Activated CD4-positive, alpha-beta T cell treated with anti-CD3 and anti-CD28 coated beads, Interleukin-2, amount 50 U/mL, for 1 hour (primary cell): ENCODE results near the gene MX1.
"Not testable (repeated sequence)": the region's sequence is repeated elsewhere in the genome, so short reads cannot be mapped to it uniquely, and the experiment has no call there.

Source experiments
- DNase-seq: peaks from one replicate; pipeline ENCODE4 v3.0.0-alpha.2; 2020

MX1 gene

DNA sequence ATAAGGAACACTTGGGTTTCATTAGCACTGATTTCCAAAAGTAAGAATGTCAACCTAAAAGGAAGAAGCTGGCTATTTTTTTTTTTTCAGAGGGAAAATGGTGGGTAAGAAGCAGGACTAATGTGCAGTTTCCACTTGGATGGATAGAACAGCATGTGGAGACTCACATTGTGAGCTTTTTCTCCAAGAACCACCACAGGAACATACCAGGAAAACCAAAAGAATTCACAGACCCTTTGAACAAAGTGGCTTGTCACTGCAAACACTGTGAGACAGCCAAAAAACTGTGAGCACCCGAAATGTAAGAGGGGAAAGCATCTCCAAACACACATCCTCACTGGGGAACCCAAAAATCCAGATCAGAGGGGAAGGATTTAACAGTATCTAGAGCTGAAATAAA, 15.7 kb upstream of the MX1 start:
- no peak for DNase-seq

- no peak for DNase-seq
Observed at GRCh38 chr21:41410767-41411448, 15.1 kb upstream of the MX1 start.

- DNase-seq, result no peak
Observed at GRCh38 chr21:41411449-41412089, 14.5 kb upstream of the MX1 start.

DNA sequence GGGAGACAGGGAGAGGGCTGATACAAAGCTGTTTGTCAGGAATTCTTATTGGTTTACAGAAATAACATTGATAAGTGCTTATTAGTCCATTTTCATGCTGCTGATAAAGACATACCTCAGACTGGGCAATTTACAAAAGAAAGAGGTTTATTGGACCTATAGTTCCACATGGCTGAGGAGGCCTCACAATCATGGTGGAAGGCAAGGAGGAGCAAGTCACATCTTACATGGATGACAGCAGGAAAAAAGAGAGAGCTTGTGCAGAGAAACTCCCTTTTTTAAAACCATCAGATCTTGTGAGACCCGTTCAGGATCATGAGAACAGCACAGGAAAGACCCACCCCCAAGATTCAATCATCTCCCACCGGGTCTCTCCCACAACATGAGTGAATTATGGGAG, 8.5 kb upstream of the MX1 start:
- not testable (repeated sequence) for DNase-seq

- no peak for DNase-seq
Observed at GRCh38 chr21:41418393-41418792, 7.6 kb upstream of the MX1 start.

GRCh38 chr21:41418956-41419680, 6.9 kb upstream of the MX1 start:
- no peak for DNase-seq

DNA sequence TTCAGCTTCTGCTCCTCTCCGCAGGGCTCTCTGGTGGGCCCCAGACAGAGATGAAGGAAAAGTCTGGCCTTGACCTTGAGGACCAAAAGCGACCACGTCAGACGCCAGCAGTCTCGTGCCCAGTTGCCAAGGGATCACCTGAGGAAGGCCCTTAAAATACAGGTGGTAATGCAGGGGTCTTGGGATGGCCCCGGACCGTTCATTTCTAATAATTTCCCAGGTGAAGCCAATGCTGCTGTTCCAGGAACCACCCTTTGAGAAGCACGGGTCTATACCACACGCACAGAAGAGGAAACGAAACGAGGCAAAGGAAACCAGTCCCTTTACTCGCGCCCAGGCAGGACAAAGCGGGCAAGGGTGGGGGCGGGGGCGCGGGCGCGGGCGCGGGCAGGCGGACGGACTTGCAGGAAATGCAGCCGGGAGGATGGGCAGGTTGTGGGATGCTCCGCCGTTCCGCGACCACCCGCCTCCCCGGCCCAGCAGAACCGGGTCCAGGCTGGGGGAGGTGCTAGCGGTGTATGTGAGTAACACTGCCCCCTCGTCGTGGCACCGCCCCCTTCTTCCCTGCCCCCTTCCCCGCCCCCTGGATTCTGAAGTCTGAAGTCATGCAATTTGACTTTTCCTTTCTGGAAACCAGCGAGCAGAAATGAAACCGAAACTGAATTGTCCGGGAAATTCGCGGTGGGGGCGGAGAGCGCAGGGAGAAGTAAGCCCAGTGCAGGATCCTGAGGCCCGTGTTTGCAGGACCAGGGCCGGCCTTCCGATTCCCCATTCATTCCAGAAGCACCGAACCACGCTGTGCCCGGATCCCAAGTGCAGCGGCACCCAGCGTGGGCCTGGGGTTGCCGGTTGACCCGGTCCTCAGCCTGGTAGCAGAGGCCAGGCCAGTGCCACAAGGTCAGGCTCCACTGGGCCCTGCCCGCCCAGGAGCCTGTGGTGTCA, 5.8 kb upstream of the MX1 start:
- DNase-seq, result peak; percentile 36

DNA sequence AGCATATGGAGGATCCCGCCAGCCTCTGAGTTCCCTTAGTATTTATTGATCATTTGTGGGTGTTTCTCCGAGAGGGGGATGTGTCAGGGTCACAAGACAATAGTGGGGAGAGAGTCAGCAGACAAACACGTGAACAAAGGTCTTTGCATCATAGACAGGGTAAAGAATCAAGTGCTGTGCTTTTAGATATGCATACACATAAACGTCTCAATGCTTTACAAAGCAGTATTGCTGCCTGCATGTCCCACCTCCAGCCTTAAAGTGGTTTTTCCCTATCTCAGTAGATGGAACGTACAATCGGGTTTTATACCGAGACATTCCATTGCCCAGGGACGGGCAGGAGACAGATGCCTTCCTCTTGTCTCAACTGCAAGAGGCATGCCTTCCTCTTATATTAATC, 5.0 kb upstream of the MX1 start:
- not testable (repeated sequence) for DNase-seq

GRCh38 chr21:41422546-41423304, 3.3 kb upstream of the MX1 start:
- DNase-seq, result no peak

DNA sequence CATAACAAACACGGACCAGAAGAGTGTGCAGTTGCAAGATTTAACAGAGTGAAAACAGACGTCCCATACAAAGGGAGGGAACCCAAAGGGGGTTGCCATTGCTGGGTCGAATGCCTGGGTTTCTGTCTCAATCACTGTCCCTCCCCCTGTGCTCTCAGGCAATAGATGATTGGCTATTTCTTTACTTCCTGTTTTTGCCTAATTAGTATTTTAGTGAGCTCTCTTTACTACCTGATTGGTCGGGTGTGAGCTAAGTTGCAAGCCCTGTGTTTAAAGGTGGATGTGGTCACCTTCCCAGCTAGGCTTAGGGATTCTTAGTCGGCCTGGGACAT, 2.8 kb upstream of the MX1 start:
- not testable (repeated sequence) for DNase-seq

DNA sequence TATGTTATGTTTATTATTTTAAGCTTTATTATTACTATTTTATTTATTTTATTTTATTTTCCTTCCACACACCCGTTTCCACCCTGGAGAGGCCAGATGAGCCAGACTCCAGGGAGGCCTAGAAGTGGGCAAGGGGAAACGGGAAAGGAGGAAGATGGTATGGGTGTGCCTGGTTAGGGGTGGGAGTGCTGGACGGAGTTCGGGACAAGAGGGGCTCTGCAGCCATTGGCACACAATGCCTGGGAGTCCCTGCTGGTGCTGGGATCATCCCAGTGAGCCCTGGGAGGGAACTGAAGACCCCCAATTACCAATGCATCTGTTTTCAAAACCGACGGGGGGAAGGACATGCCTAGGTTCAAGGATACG, 468 bp upstream of the MX1 start:
- DNase-seq, result no peak

DNA sequence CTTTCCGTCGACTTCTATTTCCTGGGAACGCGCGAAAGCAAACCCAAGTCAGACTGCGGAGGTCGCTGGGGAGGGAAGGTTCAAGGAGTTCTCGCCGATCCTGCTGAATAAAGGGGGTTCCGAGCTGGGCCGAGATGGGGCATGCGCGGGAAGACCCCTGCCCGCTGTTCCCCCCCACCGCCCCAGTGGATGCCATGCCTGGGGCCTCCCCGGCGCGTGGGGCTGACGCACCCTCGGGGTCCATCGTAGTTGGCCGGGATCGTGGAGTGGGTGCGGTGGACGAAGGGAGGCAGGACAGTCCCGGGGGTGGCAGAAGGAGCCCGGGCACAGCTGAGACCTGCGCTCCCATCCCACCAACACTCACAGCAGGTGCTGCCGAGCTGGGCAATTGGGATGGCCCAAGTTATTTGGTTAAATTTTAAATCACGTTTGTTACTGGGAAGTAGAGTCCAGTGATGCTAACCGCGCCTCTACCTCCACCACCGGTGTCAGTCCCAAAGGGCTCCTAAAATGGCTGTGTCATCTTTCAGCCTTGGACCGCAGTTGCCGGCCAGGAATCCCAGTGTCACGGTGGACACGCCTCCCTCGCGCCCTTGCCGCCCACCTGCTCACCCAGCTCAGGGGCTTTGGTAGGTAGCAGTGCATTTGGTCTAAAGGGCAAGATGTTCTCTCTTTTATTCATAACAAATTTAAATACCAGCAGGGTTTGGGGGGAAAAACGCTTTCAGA, 801 bp downstream of the MX1 start:
- DNase-seq, result no peak

DNA sequence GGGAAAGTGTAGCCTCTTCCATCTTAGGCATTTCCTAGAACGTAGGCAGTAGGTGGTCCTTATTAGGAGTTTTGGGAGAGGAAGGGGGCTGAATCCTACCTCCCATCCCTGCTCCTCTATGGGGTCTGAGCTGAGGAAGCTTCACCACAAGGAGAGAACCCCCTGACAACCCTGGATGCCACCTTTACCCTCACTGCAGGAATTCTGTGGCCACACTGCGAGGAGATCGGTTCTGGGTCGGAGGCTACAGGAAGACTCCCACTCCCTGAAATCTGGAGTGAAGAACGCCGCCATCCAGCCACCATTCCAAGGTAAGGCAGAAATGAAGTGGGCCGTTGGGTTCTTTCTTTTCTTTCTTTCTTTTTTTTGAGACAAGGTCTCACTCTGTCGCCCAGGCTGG, 1.5 kb downstream of the MX1 start:
- DNase-seq, result no peak

GRCh38 chr21:41428311-41428710, 2.3 kb downstream of the MX1 start:
- no peak for DNase-seq

- no peak for DNase-seq
Observed at GRCh38 chr21:41428847-41429246, 2.8 kb downstream of the MX1 start.

- DNase-seq, result no peak
Observed at GRCh38 chr21:41429305-41429704, 3.3 kb downstream of the MX1 start.

DNA sequence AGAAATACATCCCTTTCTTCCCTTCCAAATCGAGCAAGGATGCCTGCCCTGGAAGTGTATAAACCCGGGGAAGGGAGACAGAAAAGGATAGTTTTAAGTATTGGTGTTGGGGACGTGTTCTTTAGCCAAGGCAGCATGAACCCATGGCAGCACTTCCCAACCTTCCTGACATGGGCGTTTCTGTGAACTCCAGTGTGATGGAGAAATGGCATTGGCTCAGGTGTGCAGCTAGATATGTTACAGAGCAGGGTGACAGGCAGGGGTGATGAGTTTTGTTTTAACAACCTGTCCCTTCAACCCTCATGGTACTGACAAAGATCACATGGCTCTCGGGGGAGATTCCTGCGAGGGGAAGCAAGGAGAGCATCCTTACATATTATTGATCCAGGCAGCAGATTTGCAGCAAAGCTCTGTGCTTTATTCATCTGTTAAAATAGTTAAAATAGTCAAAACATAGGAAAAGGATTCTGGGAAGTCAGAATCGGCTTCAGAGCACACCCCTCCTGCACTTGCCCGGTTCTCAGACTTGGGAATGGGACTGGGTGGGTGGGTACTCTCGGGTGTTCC, 4.0 kb downstream of the MX1 start:
- DNase-seq, result no peak

DNA sequence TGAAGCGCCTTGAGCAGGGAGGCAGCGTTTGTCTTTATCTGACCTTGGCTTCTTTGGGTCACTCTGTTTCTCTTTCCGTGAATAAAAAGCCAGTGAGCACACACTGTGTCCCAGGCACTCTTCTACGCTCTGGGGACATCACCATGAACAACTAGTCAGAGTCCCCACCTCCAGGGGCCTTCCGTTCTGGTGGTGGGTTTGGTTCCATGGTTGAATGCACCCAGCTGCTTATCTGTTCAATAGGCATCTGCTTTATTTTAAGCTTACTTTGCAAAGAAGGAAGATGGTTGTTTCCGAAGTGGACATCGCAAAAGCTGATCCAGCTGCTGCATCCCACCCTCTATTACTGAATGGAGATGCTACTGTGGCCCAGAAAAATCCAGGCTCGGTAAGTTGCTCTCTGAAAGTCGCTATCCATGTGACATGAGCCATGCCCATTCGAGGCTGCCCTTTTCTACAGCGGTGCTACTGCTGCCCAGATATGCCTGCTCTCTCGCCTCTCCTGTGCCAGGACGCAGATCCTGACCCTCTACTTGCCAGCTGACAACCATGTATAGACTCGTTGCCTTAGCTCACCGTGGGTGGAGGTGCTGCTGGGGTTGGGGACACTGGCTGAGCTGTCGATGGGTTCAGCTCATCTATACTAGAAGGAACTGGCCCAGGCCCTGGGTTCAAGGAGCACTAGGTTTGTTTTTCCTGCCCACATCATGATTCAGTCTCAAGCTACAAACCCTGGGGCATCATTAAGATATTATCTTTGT, 5.9 kb downstream of the MX1 start:
- DNase-seq, result no peak

DNA sequence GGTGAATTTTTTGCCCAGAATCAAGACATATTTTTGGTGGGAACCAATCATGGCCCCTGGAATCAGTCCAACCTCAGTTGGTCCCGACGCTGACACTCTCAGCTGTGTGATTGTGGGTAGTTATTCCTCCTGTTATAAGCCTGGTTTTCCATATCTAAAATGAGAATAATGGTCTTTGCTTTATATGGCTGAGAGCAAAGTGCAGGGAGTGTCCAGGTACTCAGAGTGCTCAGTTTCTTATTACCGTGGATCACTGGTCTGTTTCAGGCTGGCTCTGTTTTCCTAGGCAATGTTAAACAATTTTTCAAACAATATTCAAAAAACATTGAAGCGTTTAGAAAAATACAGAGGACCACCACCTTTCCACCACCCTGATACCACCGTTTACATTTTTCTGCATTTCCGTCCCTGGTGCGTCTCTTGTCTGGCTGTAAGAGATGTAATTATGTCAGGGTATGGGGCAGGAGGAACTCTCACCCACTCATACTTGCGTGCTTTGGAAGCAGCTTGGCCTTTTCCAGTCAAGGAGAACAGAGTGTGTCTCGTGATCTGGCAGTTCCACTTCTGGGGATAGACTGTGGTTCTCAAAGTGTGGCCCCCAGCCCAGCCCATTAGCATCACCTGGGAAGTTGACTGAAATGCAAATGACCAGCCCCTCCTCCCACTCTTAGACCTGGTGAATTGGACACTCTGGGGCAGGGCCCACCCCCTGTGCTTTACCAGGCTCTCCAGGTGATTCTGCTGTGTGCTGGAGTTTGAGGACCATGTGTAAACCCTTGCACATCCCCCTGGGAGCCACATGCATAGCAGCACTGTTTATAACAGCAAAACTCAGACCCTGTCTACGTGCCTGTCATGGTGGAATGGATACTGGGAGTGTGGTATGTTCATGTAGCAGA, 6.8 kb downstream of the MX1 start:
- no peak for DNase-seq

- DNase-seq, result no peak
Observed at GRCh38 chr21:41433566-41433965, 7.5 kb downstream of the MX1 start.
